HUDEP-2 (cell line): Measurements from ENCODE around the gene INTS11.

Source experiments
- DNase-seq, 76 experiments: peaks; one replicate each; lab custom pipeline; 2025; ENCODE audit not compliant: unreplicated experiment in 76 of 76; lab: John Stamatoyannopoulos, UW

Gene INTS11

GRCh38 chr1:1314678-1315335 is 9.7 kb downstream of the INTS11 start:
- no peak for DNase-seq

- no peak for DNase-seq
Measured at GRCh38 chr1:1314237-1314586, 10.2 kb downstream of the INTS11 start.

GRCh38 chr1:1313500-1314236 is 10.8 kb downstream of the INTS11 start:
- DNase-seq = no peak

- DNase-seq = no peak
Measured at GRCh38 chr1:1312450-1313314, 11.8 kb downstream of the INTS11 start.

GRCh38 chr1:1311107-1312104 is 13.1 kb downstream of the INTS11 start:
- DNase-seq = no peak

- DNase-seq = no peak
Measured at GRCh38 chr1:1310476-1311053, 13.9 kb downstream of the INTS11 start.

GRCh38 chr1:1310109-1310385 is 14.4 kb downstream of the INTS11 start:
- DNase-seq = no peak

- peak in 2 of 76 experiments; percentile 17 to 25 for DNase-seq
Measured at GRCh38 chr1:1309251-1310108, 15.0 kb downstream of the INTS11 start.

GRCh38 chr1:1308756-1309250 is 15.7 kb downstream of the INTS11 start:
- DNase-seq = peak in 1 of 76 experiments; percentile 40

- DNase-seq = peak in 74 of 76 experiments; percentile 18 to 92 (median 84)
Measured at GRCh38 chr1:1307923-1308755, 16.3 kb downstream of the INTS11 start, which contains the start of the genes ACAP3 and PUSL1. Gene ACAP3, minus strand, starts transcription at chr1:1307930. Its CDS starts 115 bp downstream, at chr1:1307815. Gene PUSL1, plus strand, starts transcription at chr1:1308597. Its CDS starts 47 bp downstream, at chr1:1308644.

GRCh38 chr1:1307261-1307922 is 17.1 kb downstream of the INTS11 start:
- peak in 1 of 76 experiments; percentile 28 for DNase-seq

GRCh38 chr1:1306661-1307260 is 17.7 kb downstream of the INTS11 start:
- DNase-seq = no peak

GRCh38 chr1:1306070-1306660 is 18.3 kb downstream of the INTS11 start:
- DNase-seq = peak in 16 of 76 experiments; percentile 12 to 44 (median 26)

- peak in 64 of 76 experiments; percentile 12 to 81 (median 64) for DNase-seq
Measured at GRCh38 chr1:1305300-1306069, 19.0 kb downstream of the INTS11 start.
